HG02763 (cell line): ENCODE results near the gene IL6ST.
"Not testable (repeated sequence)": the region's sequence is repeated elsewhere in the genome, so short reads cannot be mapped to it uniquely, and the experiment has no call there.

Experiments
- ATAC-seq: cut with Tn5 transposase; IDR thresholded peaks from one replicate; pipeline ENCODE4 v1.9.1; 2021; ENCODE audit warnings: mild to moderate bottlenecking, moderate library complexity; ENCODE audit not compliant: unreplicated experiment

IL6ST gene

GRCh38 chr5:56006094-56006493 is 11.3 kb upstream of the IL6ST start:
- no peak for ATAC-seq

- ATAC-seq = no peak
Measured at GRCh38 chr5:56004874-56005273, 10.1 kb upstream of the IL6ST start.

GRCh38 chr5:56003679-56004078 is 8.9 kb upstream of the IL6ST start:
- no peak for ATAC-seq

GRCh38 chr5:56003179-56003578 is 8.4 kb upstream of the IL6ST start:
- no peak for ATAC-seq

- no peak for ATAC-seq
Measured at GRCh38 chr5:56002303-56002702, 7.5 kb upstream of the IL6ST start.

- not testable (repeated sequence) for ATAC-seq
Measured at GRCh38 chr5:56000221-56000620, 5.5 kb upstream of the IL6ST start.

- ATAC-seq = no peak
Measured at GRCh38 chr5:55998966-55999365, 4.2 kb upstream of the IL6ST start.

- no peak for ATAC-seq
Measured at GRCh38 chr5:55997742-55998351, 3.1 kb upstream of the IL6ST start.

GRCh38 chr5:55994998-55995914 is 493 bp upstream of the IL6ST start:
- ATAC-seq = peak; percentile 93

GRCh38 chr5:55993731-55994494 is 850 bp downstream of the IL6ST start:
- ATAC-seq = no peak

GRCh38 chr5:55993013-55993412 is 1.8 kb downstream of the IL6ST start:
- ATAC-seq = no peak

GRCh38 chr5:55991768-55992486 is 2.8 kb downstream of the IL6ST start:
- no peak for ATAC-seq

GRCh38 chr5:55990895-55991294 is 3.9 kb downstream of the IL6ST start:
- not testable (repeated sequence) for ATAC-seq

GRCh38 chr5:55989860-55990259 is 4.9 kb downstream of the IL6ST start:
- no peak for ATAC-seq

GRCh38 chr5:55988979-55989638 is 5.7 kb downstream of the IL6ST start:
- no peak for ATAC-seq

- not testable (repeated sequence) for ATAC-seq
Measured at GRCh38 chr5:55988428-55988827, 6.3 kb downstream of the IL6ST start.

- ATAC-seq = no peak
Measured at GRCh38 chr5:55986931-55987330, 7.8 kb downstream of the IL6ST start.

GRCh38 chr5:55985181-55985580 is 9.6 kb downstream of the IL6ST start:
- ATAC-seq = no peak

GRCh38 chr5:55983986-55984385 is 10.8 kb downstream of the IL6ST start:
- no peak for ATAC-seq

GRCh38 chr5:55982957-55983381 is 11.8 kb downstream of the IL6ST start:
- ATAC-seq = no peak
